K562 (cell line): ENCODE measurements around the gene FOXE1. TPM values are rescaled to one million over a fixed set of nuclear protein-coding genes. Genes with fewer than 3 reads are reported as not detected.

Experiments
- ATAC-seq: fragments of 200-7000 bp; cut with Tn5 transposase; 3 replicates; pipeline ENCODE4 v1.9.1; 2020; ENCODE audit warnings: moderate library complexity
- BruUV-seq: library from RNA; stranded (reverse); fragments of 400-500 nt; replicated peaks from 2 replicates; lab custom pipeline; 2021; lab: Mats Ljungman, UMichigan
- CTCF ChIA-PET: fragments of 300-600 bp; formaldehyde crosslinking; extraction: SDS; loops from one replicate; lab custom pipeline; 2021; ENCODE audit warnings: low intra/inter-chr PET ratio; lab: Yijun Ruan, JAX
- POLR2A ChIA-PET: fragments of 300-600, 350-650 bp; sonication (Branson Sonifier 250); formaldehyde crosslinking; extraction: SDS; loops from one replicate; lab custom pipeline; 2021; ENCODE audit warnings: antibody characterized with exemption, inconsistent platforms; lab: Yijun Ruan, JAX
- DNase-seq, 4 experiments: peaks; one replicate each; pipeline versions ENCODE4 v3.0.0 to v3.0.0-alpha.2; 2011 to 2018; ENCODE audit warnings: low spot score in 3 of 4, mixed read lengths in 3 of 4; ENCODE audit errors: extremely low read depth in 1 of 4
- FAIRE-seq: peaks from 2 replicates; lab custom pipeline; 2011; peaks lifted over from hg19 to GRCh38; lab: Jason Lieb, UNC
- H2AFZ ChIP-seq: 2 replicates; pipeline ENCODE4 v1.6.0; 2011; ENCODE audit warnings: low read depth, low read length, control low read depth, inconsistent platforms
- H3K27ac ChIP-seq: fragments of 200-600 bp; 3 replicates; pipeline ENCODE4 v1.8.0; 2011; ENCODE audit warnings: low read depth, mild to moderate bottlenecking, control low read depth, inconsistent platforms, low read length, moderate library complexity, mixed read lengths; ENCODE audit errors: extremely low read depth
- H3K27me3 ChIP-seq, 2 experiments: fragments of 300-600 bp in 1 of 2; 2 replicates in 1 of 2; 3 replicates in 1 of 2; pipeline versions ENCODE4 v1.6.0 to v1.8.0; 2011; ENCODE audit warnings: inconsistent platforms in 2 of 2, low read length in 2 of 2, mild to moderate bottlenecking in 1 of 2, mixed read lengths in 1 of 2, moderate library complexity in 1 of 2; ENCODE audit not compliant: control insufficient read depth in 2 of 2, insufficient read depth in 2 of 2
- H3K36me3 ChIP-seq: fragments of 300-600 bp; 3 replicates; pipeline ENCODE4 v1.8.0; 2011; ENCODE audit warnings: mild to moderate bottlenecking, low read length, inconsistent platforms; ENCODE audit not compliant: control insufficient read depth, insufficient read depth
- H3K4me1 ChIP-seq, 2 experiments: fragments of 200-600 bp in 1 of 2; replicated peaks in 1 of 2; 2 replicates in 1 of 2; 3 replicates in 1 of 2; pipeline versions ENCODE4 v1.5.1 to v1.8.0; 2011; ENCODE audit warnings: inconsistent platforms in 2 of 2, low read length in 2 of 2, mild to moderate bottlenecking in 1 of 2, mixed read lengths in 1 of 2, moderate library complexity in 1 of 2; ENCODE audit not compliant: control insufficient read depth in 2 of 2, insufficient read depth in 2 of 2
- H3K4me2 ChIP-seq: 2 replicates; pipeline ENCODE4 v1.6.1; 2011; ENCODE audit warnings: low read length, control low read depth, inconsistent platforms, mixed read lengths; ENCODE audit not compliant: insufficient read depth
- H3K4me3 ChIP-seq: fragments of 200-600 bp; sonication (generic), shearing (Covaris generic); 2 replicates; pipeline ENCODE4 v1.5.1; 2016; ENCODE audit warnings: control low read depth, inconsistent platforms
- H3K79me2 ChIP-seq: fragments of 200-600 bp; 3 replicates; pipeline ENCODE4 v1.8.0; 2011; ENCODE audit warnings: low read length, inconsistent platforms; ENCODE audit not compliant: control insufficient read depth, insufficient read depth
- H3K9ac ChIP-seq, 2 experiments: 2 replicates each; pipeline versions ENCODE4 v1.6.0 to v1.6.1; 2011; ENCODE audit warnings: low read depth in 2 of 2, low read length in 2 of 2, control low read depth in 1 of 2, inconsistent platforms in 1 of 2, mild to moderate bottlenecking in 1 of 2, mixed read lengths in 1 of 2; ENCODE audit not compliant: insufficient read depth in 1 of 2
- H3K9me1 ChIP-seq: one replicate; pipeline ENCODE4 v1.6.0; 2011; ENCODE audit warnings: inconsistent platforms, mild to moderate bottlenecking, low read length, moderate library complexity; ENCODE audit not compliant: control insufficient read depth, insufficient read depth
- H3K9me3 ChIP-seq: replicated peaks from 2 replicates; pipeline ENCODE4 v1.5.1; 2011; ENCODE audit warnings: low read depth, low read length, inconsistent platforms; ENCODE audit not compliant: control insufficient read depth, insufficient read depth
- H4K20me1 ChIP-seq: replicated peaks from 2 replicates; pipeline ENCODE4 v1.6.1; 2011; ENCODE audit warnings: low read length, inconsistent platforms, mixed read lengths; ENCODE audit not compliant: control insufficient read depth, insufficient read depth
- CCAR2 ChIP-seq: fragments of 200-400 bp; formaldehyde crosslinking; IDR thresholded peaks from 2 replicates; pipeline ENCODE4 v1.6.1; 2017; ENCODE audit warnings: mild to moderate bottlenecking, low read depth, low read length
- GTF3C2 ChIP-seq: IDR thresholded peaks from 3 replicates; pipeline ENCODE4 v1.6.1; 2011; ENCODE audit warnings: borderline replicate concordance, mild to moderate bottlenecking, moderate library complexity; ENCODE audit not compliant: insufficient read length; ENCODE audit errors: extremely low read depth
- HDAC2 ChIP-seq: fragments of 450-650 bp; IDR thresholded peaks from 2 replicates; pipeline ENCODE4 v1.6.1; 2016; ENCODE audit warnings: mild to moderate bottlenecking
- POU5F1 ChIP-seq: fragments of 150-350 bp; IDR thresholded peaks from 2 replicates; pipeline ENCODE4 v1.6.1; 2014; ENCODE audit warnings: borderline replicate concordance, low read length, low read depth, mild to moderate bottlenecking; ENCODE audit not compliant: partially characterized antibody
- RFX7 ChIP-seq: fragments of 250-450 bp; sonication (Bioruptor Pico); IDR thresholded peaks from 2 replicates; pipeline ENCODE4 v1.5.1; 2021; ENCODE audit warnings: mild to moderate bottlenecking
- TAF7 ChIP-seq: fragments of 450-650 bp; IDR thresholded peaks from 2 replicates; pipeline ENCODE4 v1.6.1; 2016; ENCODE audit warnings: missing genetic modification characterization, missing compliant biosample characterization
- TCFL5 ChIP-seq: fragments of 250-450 bp; sonication (Bioruptor Pico); conservative IDR thresholded peaks from 2 replicates; pipeline ENCODE4 v1.6.1; 2021; ENCODE audit warnings: mild to moderate bottlenecking, moderate library complexity, matching md5 sums
- WGBS: fragments of 100-300 bp; shearing (Covaris generic); methylation state at CpG from one replicate; pipeline ENCODE4 v1.1.6; 2016; ENCODE audit warnings: low coverage, mixed read lengths; ENCODE audit not compliant: insufficient coverage; ENCODE audit errors: missing lambda C conversion rate; 5-methylcytosine and 5-hydroxymethylcytosine counted together
- in situ Hi-C: fragments of 300-500 bp; cut with MboI; formaldehyde crosslinking; loops from 4 replicates; pipeline ENCODE4 v1.15.0; 2018; ENCODE audit warnings: inconsistent platforms, mixed read lengths
- intact Hi-C: fragments of 100-400 bp; cut with micrococcal nuclease; formaldehyde crosslinking; loops from 2 replicates; pipeline ENCODE4 v1.14.2; 2022
- polyA plus RNA-seq, 8 experiments: library from polyadenylated mRNA; depleted of rRNA in 4 of 8; stranded (reverse) in 5 of 8; unstranded in 3 of 8; fragments of >200 nt; fragmentation: Nextera tagmentation in 2 of 8; fragmentation: Illumina TruSeq in 1 of 8; extraction: Ambion mirVana in 2 of 8; extraction: Trizol in 1 of 8; gene quantifications; 2 replicates each; pipeline versions ENCODE4 v1.2.1 to v1.2.3, GENCODE V29; 2011 to 2014; ENCODE audit warnings: inconsistent platforms in 1 of 8, missing spikeins in 1 of 8
- total RNA-seq, 7 experiments: library from RNA; depleted of rRNA in 6 of 7; stranded (reverse); fragments of >200 nt in 6 of 7; fragmentation: Illumina TruSeq in 2 of 7; extraction: Trizol in 2 of 7; gene quantifications; 2 replicates each; pipeline versions ENCODE4 v1.2.1 to v1.2.3, GENCODE V29; 2011 to 2021; ENCODE audit warnings: low replicate concordance in 1 of 7

Gene FOXE1
- total and polyA plus RNA-seq, 9 of the 15 experiments (the other 6 are each of a cell fraction or from before 2014, with no cell fraction given): not detected

GRCh38 chr9:97849980-97850379, 3.0 kb upstream of the FOXE1 start:
- no peaks in the 10 kb centered on the region for H3K79me2 ChIP-seq
- peaks cover 0 to 14% of the 10 kb centered on the region in 2 experiments; a peak in 2 of 5 replicates for H3K4me1 ChIP-seq
- intact Hi-C loops (no loop called here), in situ Hi-C loops (no loop called here)
- CTCF ChIA-PET: no interaction called here
- H3K4me2 ChIP-seq: no peak overlapping the region
- BruUV-seq: no TSS peak
- POLR2A ChIA-PET: no interaction called here
- no peaks in the 10 kb centered on the region for H3K9me3 ChIP-seq
- H3K9ac ChIP-seq: no peak overlapping the region
- FAIRE-seq: no peak
- H3K9me1 ChIP-seq: no peaks in the 10 kb centered on the region
- ATAC-seq: no peak
- H2AFZ ChIP-seq: no peak overlapping the region
- peaks cover 42 to 56% of the 10 kb centered on the region in 2 experiments for H3K27me3 ChIP-seq
- no peak overlapping the region for H3K4me3 ChIP-seq
- no peaks in the 10 kb centered on the region for H4K20me1 ChIP-seq
- WGBS: 0% methylated on average over 3 of the region's 3 CpGs
- no peak for DNase-seq
- no peaks in the 10 kb centered on the region for H3K36me3 ChIP-seq
- H3K27ac ChIP-seq: no peak overlapping the region
- TF ChIP-seq RFX7 (CRISPR knock-in tag) (no peak), HDAC2 (no peak), CCAR2 (no peak), POU5F1 (no peak), GTF3C2 (no peak), TAF7 (tag) (no peak), TCFL5 (no peak)
